HepG2 (cell line): Measurements from ENCODE around the gene CGNL1. TPM values are rescaled to one million over a fixed set of nuclear protein-coding genes. Genes with fewer than 3 reads are reported as not detected.

Source experiments
- ATAC-seq: fragments of 200-7000 bp; cut with Tn5 transposase; 3 replicates; pipeline ENCODE4 v1.9.1; 2020; ENCODE audit warnings: mild to moderate bottlenecking, moderate library complexity
- BruUV-seq: library from RNA; stranded (reverse); fragments of 400-500 nt; replicated peaks from 2 replicates; lab custom pipeline; 2021; lab: Mats Ljungman, UMichigan
- CTCF ChIA-PET: fragments of 300-600 bp; formaldehyde crosslinking; extraction: SDS; loops from one replicate; lab custom pipeline; 2021; ENCODE audit warnings: low total read pairs, inconsistent platforms, low intra/inter-chr PET ratio; lab: Yijun Ruan, JAX
- POLR2A ChIA-PET: fragments of 350-600 bp; sonication (Branson Sonifier 250); formaldehyde crosslinking; loops from one replicate; lab custom pipeline; 2020; ENCODE audit warnings: antibody characterized with exemption, inconsistent platforms; lab: Yijun Ruan, JAX
- DNase-seq: peaks from one replicate; pipeline ENCODE4 v3.0.0-alpha.2; 2015; ENCODE audit warnings: low spot score
- FAIRE-seq: peaks from 3 replicates; lab custom pipeline; 2011; peaks lifted over from hg19 to GRCh38; lab: Jason Lieb, UNC
- H2AFZ ChIP-seq: one replicate; pipeline ENCODE4 v1.6.1; 2011; ENCODE audit warnings: low read length, inconsistent platforms
- H3K27ac ChIP-seq: fragments of 300-600 bp; 3 replicates; pipeline ENCODE4 v1.8.0; 2011; ENCODE audit warnings: mixed run types, mild to moderate bottlenecking, mixed read lengths, low read length, inconsistent platforms; ENCODE audit not compliant: insufficient read depth; ENCODE audit errors: extremely low read length
- H3K27me3 ChIP-seq, 2 experiments: fragments of 200-600 bp in 1 of 2; 2 replicates in 1 of 2; 3 replicates in 1 of 2; pipeline versions ENCODE4 v1.6.0 to v1.8.0; 2011; ENCODE audit warnings: low read length in 2 of 2, mild to moderate bottlenecking in 2 of 2, moderate library complexity in 2 of 2, inconsistent platforms in 1 of 2; ENCODE audit not compliant: insufficient read depth in 2 of 2, control insufficient read depth in 1 of 2
- H3K36me3 ChIP-seq, 2 experiments: fragments of 200-600 bp in 1 of 2; replicated peaks in 1 of 2; 2 replicates in 1 of 2; 3 replicates in 1 of 2; pipeline versions ENCODE4 v1.5.1 to v1.8.0; 2011; ENCODE audit warnings: low read length in 2 of 2, inconsistent platforms in 1 of 2; ENCODE audit not compliant: insufficient read depth in 2 of 2, control insufficient read depth in 1 of 2
- H3K4me1 ChIP-seq: 2 replicates; pipeline ENCODE4 v1.5.1; 2012; ENCODE audit warnings: low read length, inconsistent platforms; ENCODE audit not compliant: insufficient read depth
- H3K4me2 ChIP-seq: 2 replicates; pipeline ENCODE4 v1.6.0; 2011; ENCODE audit warnings: low read depth, low read length, inconsistent platforms
- H3K4me3 ChIP-seq, 3 experiments: fragments of 200-600 bp in 1 of 3; sonication (generic), shearing (Covaris generic) in 1 of 3; replicated peaks in 1 of 3; 2 replicates each; pipeline ENCODE4 v1.5.1; 2011 to 2016; ENCODE audit warnings: low read length in 3 of 3, inconsistent platforms in 2 of 3, low read depth in 2 of 3, mild to moderate bottlenecking in 2 of 3, control low read depth in 1 of 3, mixed read lengths in 1 of 3; ENCODE audit not compliant: insufficient read depth in 1 of 3
- H3K79me2 ChIP-seq: one replicate; pipeline ENCODE4 v1.6.1; 2011; ENCODE audit warnings: low read length, inconsistent platforms; ENCODE audit not compliant: insufficient read depth
- H3K9ac ChIP-seq: 2 replicates; pipeline ENCODE4 v1.6.0; 2011; ENCODE audit warnings: mild to moderate bottlenecking, low read depth, low read length, inconsistent platforms; ENCODE audit not compliant: insufficient read depth
- H3K9me3 ChIP-seq: 2 replicates; pipeline ENCODE4 v1.5.1; 2012; ENCODE audit warnings: mild to moderate bottlenecking, low read length
- H4K20me1 ChIP-seq: 2 replicates; pipeline ENCODE4 v1.6.0; 2011; ENCODE audit warnings: inconsistent platforms, mild to moderate bottlenecking, low read length, moderate library complexity; ENCODE audit not compliant: insufficient read depth
- E2F5 ChIP-seq: sonication (generic); formaldehyde crosslinking; conservative IDR thresholded peaks from 2 replicates; pipeline ENCODE4 v1.4.0; 2020; ENCODE audit warnings: missing genetic modification reagents
- EED ChIP-seq: sonication (generic); formaldehyde crosslinking; IDR thresholded peaks from 2 replicates; pipeline ENCODE4 v1.5.0; 2020; ENCODE audit warnings: mild to moderate bottlenecking, missing genetic modification reagents
- FOXC1 ChIP-seq: sonication (generic); formaldehyde crosslinking; IDR thresholded peaks from 2 replicates; pipeline ENCODE4 v1.8.0; 2022; ENCODE audit warnings: mild to moderate bottlenecking, missing genetic modification reagents, borderline replicate concordance
- MTF1 ChIP-seq: sonication (generic); formaldehyde crosslinking; IDR thresholded peaks from 2 replicates; pipeline ENCODE4 v1.5.0; 2020; ENCODE audit warnings: missing genetic modification reagents
- TFE3 ChIP-seq: IDR thresholded peaks from 2 replicates; pipeline ENCODE4 v1.6.1; 2016
- ZNF660 ChIP-seq: sonication (generic); formaldehyde crosslinking; IDR thresholded peaks from 2 replicates; pipeline ENCODE4 v1.5.1; 2020; ENCODE audit warnings: mild to moderate bottlenecking, low read depth, missing genetic modification reagents, borderline replicate concordance
- ZNF850 ChIP-seq: sonication (generic); formaldehyde crosslinking; conservative IDR thresholded peaks from 2 replicates; pipeline ENCODE4 v1.9.0; 2021; ENCODE audit warnings: mild to moderate bottlenecking, missing genetic modification reagents
- ZSCAN20 ChIP-seq: sonication (generic); formaldehyde crosslinking; IDR thresholded peaks from 2 replicates; pipeline ENCODE4 v1.4.0; 2020; ENCODE audit warnings: missing genetic modification reagents, mild to moderate bottlenecking, borderline replicate concordance
- WGBS: methylation state at CpG from one replicate; pipeline ENCODE4 v1.1.6; 2017; ENCODE audit warnings: low lambda C conversion rate; 5-methylcytosine and 5-hydroxymethylcytosine counted together
- in situ Hi-C: cut with HindIII; loops from 2 replicates; pipeline ENCODE4 v1.10.0; 2017; ENCODE audit warnings: low pct_unique_long_range_greater_than_20kb; ENCODE audit not compliant: extremely low pct_ligation_motif_present
- intact Hi-C: fragments of 100-400 bp; cut with micrococcal nuclease; formaldehyde crosslinking; loops from one replicate; pipeline ENCODE4 v1.10.0; 2022; ENCODE audit not compliant: unreplicated experiment
- polyA plus RNA-seq, 8 experiments: library from polyadenylated mRNA; depleted of rRNA in 3 of 8; stranded (reverse) in 7 of 8; unstranded in 1 of 8; fragments of >200 nt; fragmentation: Illumina TruSeq in 4 of 8; extraction: Trizol in 4 of 8; gene quantifications; 2 replicates each; pipeline versions ENCODE4 v1.2.1 to v1.2.3, GENCODE V29; 2011 to 2016; ENCODE audit warnings: low read depth in 4 of 8, missing spikeins in 1 of 8, mixed read lengths in 1 of 8; ENCODE audit not compliant: insufficient read depth in 1 of 8
- total RNA-seq, 5 experiments: library from RNA; depleted of rRNA; stranded (reverse); fragments of >200 nt; fragmentation: Illumina TruSeq; extraction: Trizol; gene quantifications; 2 replicates each; pipeline ENCODE4 v1.2.3, GENCODE V29; 2016; ENCODE audit warnings: low read depth in 1 of 5
- TF ChIP-seq, protein P1 (sequence below): sonication (generic); formaldehyde crosslinking; IDR thresholded peaks from 2 replicates; pipeline ENCODE4 v1.5.0; 2020; ENCODE audit warnings: missing genetic modification reagents
- TF ChIP-seq, protein P2 (sequence below): sonication (generic); formaldehyde crosslinking; IDR thresholded peaks from 2 replicates; pipeline ENCODE4 v1.8.0; 2022; ENCODE audit warnings: mild to moderate bottlenecking, missing genetic modification reagents

Gene CGNL1
- total and polyA plus RNA-seq, 2 of the 13 experiments (the other 11 are each of a cell fraction or from before 2014, with no cell fraction given): 5.6 to 15.6 TPM

DNA sequence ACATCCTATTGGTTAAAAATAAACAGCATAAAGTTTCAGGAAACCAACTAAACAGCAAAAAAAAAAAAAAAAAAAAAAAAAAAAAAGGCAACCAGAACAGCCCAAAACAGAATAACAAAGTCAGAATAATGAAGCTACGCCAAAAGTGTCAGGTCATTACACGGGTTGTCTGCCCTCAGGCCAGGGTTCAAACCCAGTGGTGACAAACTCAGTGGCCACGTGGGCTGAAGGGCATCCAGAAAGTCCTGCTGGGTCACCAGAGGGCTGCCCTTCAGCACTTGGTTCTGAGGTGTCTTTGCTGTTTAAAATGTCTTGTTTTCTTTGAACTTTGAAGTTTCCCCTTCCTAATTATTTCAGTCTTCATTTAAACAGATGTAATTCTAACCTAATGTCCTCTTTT is 61.3 kb downstream of the CGNL1 start:
- H3K27me3 ChIP-seq: no peaks in the 10 kb centered on the region
- no TSS peak for BruUV-seq
- no peak overlapping the region for H3K4me2 ChIP-seq
- H3K9ac ChIP-seq: no peak overlapping the region
- no peak overlapping the region for H2AFZ ChIP-seq
- no peak overlapping the region for H3K4me3 ChIP-seq
- no peak for DNase-seq
- TF ChIP-seq E2F5 (CRISPR knock-in tag): no peak
- TF ChIP-seq FOXC1: no peak
- TF ChIP-seq, protein P1, sequence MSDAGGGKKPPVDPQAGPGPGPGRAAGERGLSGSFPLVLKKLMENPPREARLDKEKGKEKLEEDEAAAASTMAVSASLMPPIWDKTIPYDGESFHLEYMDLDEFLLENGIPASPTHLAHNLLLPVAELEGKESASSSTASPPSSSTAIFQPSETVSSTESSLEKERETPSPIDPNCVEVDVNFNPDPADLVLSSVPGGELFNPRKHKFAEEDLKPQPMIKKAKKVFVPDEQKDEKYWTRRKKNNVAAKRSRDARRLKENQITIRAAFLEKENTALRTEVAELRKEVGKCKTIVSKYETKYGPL: no peak
- no peak for TF ChIP-seq ZNF660 (CRISPR knock-in tag)
- TF ChIP-seq TFE3: no peak
- TF ChIP-seq ZSCAN20 (CRISPR knock-in tag): no peak
- no peak for TF ChIP-seq MTF1 (CRISPR knock-in tag)
- TF ChIP-seq ZNF850: no peak
- TF ChIP-seq EED (CRISPR knock-in tag): no peak
- TF ChIP-seq, protein P2, sequence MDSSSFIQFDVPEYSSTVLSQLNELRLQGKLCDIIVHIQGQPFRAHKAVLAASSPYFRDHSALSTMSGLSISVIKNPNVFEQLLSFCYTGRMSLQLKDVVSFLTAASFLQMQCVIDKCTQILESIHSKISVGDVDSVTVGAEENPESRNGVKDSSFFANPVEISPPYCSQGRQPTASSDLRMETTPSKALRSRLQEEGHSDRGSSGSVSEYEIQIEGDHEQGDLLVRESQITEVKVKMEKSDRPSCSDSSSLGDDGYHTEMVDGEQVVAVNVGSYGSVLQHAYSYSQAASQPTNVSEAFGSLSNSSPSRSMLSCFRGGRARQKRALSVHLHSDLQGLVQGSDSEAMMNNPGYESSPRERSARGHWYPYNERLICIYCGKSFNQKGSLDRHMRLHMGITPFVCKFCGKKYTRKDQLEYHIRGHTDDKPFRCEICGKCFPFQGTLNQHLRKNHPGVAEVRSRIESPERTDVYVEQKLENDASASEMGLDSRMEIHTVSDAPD: no peak
- ChIA-PET POLR2A (no interaction called here), CTCF (no interaction called here)
- no peaks in the 10 kb centered on the region for H3K9me3 ChIP-seq
- peaks cover 0 to 12% of the 10 kb centered on the region in 2 experiments; a peak in 3 of 5 replicates for H3K36me3 ChIP-seq
- no peaks in the 10 kb centered on the region for H3K79me2 ChIP-seq
- intact Hi-C loops (loop anchor here (10.0 kb wide), 1 partner anchor 63 kb away; the partner anchor contains the start of gene CGNL1), in situ Hi-C loops (no loop called here)
- H4K20me1 ChIP-seq: no peaks in the 10 kb centered on the region
- no peak overlapping the region for H3K27ac ChIP-seq
- 84% methylated on average over 3 of the region's 3 CpGs for WGBS
- no peak for FAIRE-seq
- no peaks in the 10 kb centered on the region for H3K4me1 ChIP-seq
- no peak for ATAC-seq
